ENCODE results near the gene DNAJB13.

Gene DNAJB13

GRCh38 chr11:74012074-74012809, 61.4 kb downstream of the DNAJB13 start:
- no peaks in the 10 kb centered on the region for H3F3A ChIP-seq (ENCODE audit: insufficient read depth)
- no peaks in the 10 kb centered on the region for H4K20me1 ChIP-seq (ENCODE audit: low read depth, low read length)
- H3K9me2 ChIP-seq (replicated peaks; ENCODE audit: insufficient read depth, low read length) = no peaks in the 10 kb centered on the region
- H3K27ac ChIP-seq (ENCODE audit: low read depth, low read length) = no peak overlapping the region
- H3K4me3 ChIP-seq (ENCODE audit: insufficient read depth, low read length, poor library complexity, severe bottlenecking) = no peak overlapping the region
- no peaks in the 10 kb centered on the region for H3K79me2 ChIP-seq (ENCODE audit: insufficient read depth, low read length)
- H3K27me3 ChIP-seq (ENCODE audit: low read length) = no peaks in the 10 kb centered on the region
- H3K4me2 ChIP-seq (ENCODE audit: low read depth, low read length, poor library complexity, severe bottlenecking) = no peak overlapping the region
- no peak for TF ChIP-seq EZH2phosphoT487 (conservative IDR thresholded peaks at IDR 0.05; ENCODE audit: low read length)
- TF ChIP-seq, protein P1, sequence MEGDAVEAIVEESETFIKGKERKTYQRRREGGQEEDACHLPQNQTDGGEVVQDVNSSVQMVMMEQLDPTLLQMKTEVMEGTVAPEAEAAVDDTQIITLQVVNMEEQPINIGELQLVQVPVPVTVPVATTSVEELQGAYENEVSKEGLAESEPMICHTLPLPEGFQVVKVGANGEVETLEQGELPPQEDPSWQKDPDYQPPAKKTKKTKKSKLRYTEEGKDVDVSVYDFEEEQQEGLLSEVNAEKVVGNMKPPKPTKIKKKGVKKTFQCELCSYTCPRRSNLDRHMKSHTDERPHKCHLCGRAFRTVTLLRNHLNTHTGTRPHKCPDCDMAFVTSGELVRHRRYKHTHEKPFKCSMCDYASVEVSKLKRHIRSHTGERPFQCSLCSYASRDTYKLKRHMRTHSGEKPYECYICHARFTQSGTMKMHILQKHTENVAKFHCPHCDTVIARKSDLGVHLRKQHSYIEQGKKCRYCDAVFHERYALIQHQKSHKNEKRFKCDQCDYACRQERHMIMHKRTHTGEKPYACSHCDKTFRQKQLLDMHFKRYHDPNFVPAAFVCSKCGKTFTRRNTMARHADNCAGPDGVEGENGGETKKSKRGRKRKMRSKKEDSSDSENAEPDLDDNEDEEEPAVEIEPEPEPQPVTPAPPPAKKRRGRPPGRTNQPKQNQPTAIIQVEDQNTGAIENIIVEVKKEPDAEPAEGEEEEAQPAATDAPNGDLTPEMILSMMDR (IDR thresholded peaks at IDR 0.05; ENCODE audit: insufficient read depth, low read length, poor library complexity, severe bottlenecking) = no peak
- H3K9ac ChIP-seq (ENCODE audit: low read length) = no peak overlapping the region
- H2AFZ ChIP-seq (ENCODE audit: low read depth, low read length, severe bottlenecking) = no peak overlapping the region
- no peaks in the 10 kb centered on the region for H3K9me3 ChIP-seq (ENCODE audit: insufficient read depth, low read length)
- H3K36me3 ChIP-seq (ENCODE audit: low read length) = no peaks in the 10 kb centered on the region

DNA sequence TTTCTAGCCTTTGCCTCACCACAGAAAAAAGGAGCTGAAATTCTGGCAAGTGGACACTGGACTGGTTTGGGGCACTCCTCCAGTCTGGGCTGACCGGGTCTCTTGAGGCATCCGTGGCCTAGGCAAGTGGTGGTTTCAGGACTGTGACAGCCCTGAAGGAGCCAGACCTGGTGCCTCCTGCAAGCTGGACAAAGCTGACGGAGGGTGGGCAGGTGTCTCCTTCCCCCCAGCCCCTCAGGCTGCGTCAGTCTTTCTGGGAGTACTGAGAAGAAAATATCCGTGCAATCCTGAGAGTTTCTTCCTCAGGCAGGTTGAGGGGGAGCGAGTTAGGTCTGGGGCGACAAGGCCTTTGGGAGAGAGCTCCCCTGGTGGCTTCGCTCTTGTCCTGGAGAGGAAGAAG, 62.3 kb downstream of the DNAJB13 start:
- Histone ChIP-seq H3K9ac (ENCODE audit: low read length) (no peak overlapping the region), H3K79me2 (ENCODE audit: insufficient read depth, low read length) (no peaks in the 10 kb centered on the region)
- TF ChIP-seq, protein P1 (IDR thresholded peaks at IDR 0.05; ENCODE audit: insufficient read depth, low read length, poor library complexity, severe bottlenecking) = no peak
- no peak for TF ChIP-seq EZH2phosphoT487 (conservative IDR thresholded peaks at IDR 0.05; ENCODE audit: low read length)

DNA sequence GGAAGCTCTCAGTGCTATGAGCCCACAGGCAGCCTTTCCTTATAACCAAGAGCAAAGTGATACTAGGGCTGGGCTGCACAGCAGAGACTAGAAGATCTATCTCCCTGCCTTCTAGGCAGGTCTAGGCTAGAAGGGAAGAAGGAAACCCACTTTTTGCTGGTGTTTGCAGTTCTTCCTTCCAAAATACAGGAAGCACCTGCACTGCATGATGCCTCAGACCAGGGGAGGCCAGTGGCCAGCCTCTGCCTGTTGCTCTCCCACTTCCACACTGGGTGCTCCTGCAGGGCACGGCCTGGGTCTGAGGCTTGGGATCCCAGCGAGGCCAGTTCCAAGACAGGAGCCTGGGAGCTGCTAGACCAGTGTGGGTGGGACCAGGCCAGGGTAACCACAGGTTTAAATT, 64.1 kb downstream of the DNAJB13 start:
- H4K20me1 ChIP-seq (ENCODE audit: low read depth, low read length) = no peaks in the 10 kb centered on the region
- no peak overlapping the region for H2AFZ ChIP-seq (ENCODE audit: low read depth, low read length, severe bottlenecking)

More for the DNA sequence above, 62.3 kb downstream of the DNAJB13 start:
- Histone ChIP-seq H3K27ac (ENCODE audit: low read depth, low read length) (no peak overlapping the region), H3K4me3 (ENCODE audit: insufficient read depth, low read length, poor library complexity, severe bottlenecking) (no peak overlapping the region), H3K9me3 (ENCODE audit: insufficient read depth, low read length) (no peaks in the 10 kb centered on the region), H3K9me2 (replicated peaks; ENCODE audit: insufficient read depth, low read length) (no peaks in the 10 kb centered on the region), H4K20me1 (ENCODE audit: low read depth, low read length) (no peaks in the 10 kb centered on the region), H3K36me3 (ENCODE audit: low read length) (no peaks in the 10 kb centered on the region), H3K27me3 (ENCODE audit: low read length) (no peaks in the 10 kb centered on the region), H3K4me2 (ENCODE audit: low read depth, low read length, poor library complexity, severe bottlenecking) (no peak overlapping the region), H2AFZ (ENCODE audit: low read depth, low read length, severe bottlenecking) (no peak overlapping the region), H3F3A (ENCODE audit: insufficient read depth) (no peaks in the 10 kb centered on the region)

More for the DNA sequence above, 64.1 kb downstream of the DNAJB13 start:
- H3K27ac ChIP-seq (ENCODE audit: low read depth, low read length) = no peak overlapping the region
- H3K4me3 ChIP-seq (ENCODE audit: insufficient read depth, low read length, poor library complexity, severe bottlenecking) = no peak overlapping the region
- H3F3A ChIP-seq (ENCODE audit: insufficient read depth) = no peaks in the 10 kb centered on the region
- no peaks in the 10 kb centered on the region for H3K27me3 ChIP-seq (ENCODE audit: low read length)
- no peaks in the 10 kb centered on the region for H3K36me3 ChIP-seq (ENCODE audit: low read length)
- H3K9me3 ChIP-seq (ENCODE audit: insufficient read depth, low read length) = no peaks in the 10 kb centered on the region
- H3K9ac ChIP-seq (ENCODE audit: low read length) = no peak overlapping the region
- no peaks in the 10 kb centered on the region for H3K79me2 ChIP-seq (ENCODE audit: insufficient read depth, low read length)
- H3K9me2 ChIP-seq (replicated peaks; ENCODE audit: insufficient read depth, low read length) = no peaks in the 10 kb centered on the region
- no peak overlapping the region for H3K4me2 ChIP-seq (ENCODE audit: low read depth, low read length, poor library complexity, severe bottlenecking)
- no peak for TF ChIP-seq EZH2phosphoT487 (conservative IDR thresholded peaks at IDR 0.05; ENCODE audit: low read length)
- TF ChIP-seq, protein P1 (IDR thresholded peaks at IDR 0.05; ENCODE audit: insufficient read depth, low read length, poor library complexity, severe bottlenecking) = no peak

Data from SU-DHL-6 (cell line).